Sigmoid colon (tissue), 7 donors: ENCODE measurements around the gene TRIM41. TPM values are rescaled to one million over a fixed set of nuclear protein-coding genes. Genes with fewer than 3 reads are reported as not detected.
"Not testable (repeated sequence)": the region's sequence is repeated elsewhere in the genome, so short reads cannot be mapped to it uniquely, and the experiment has no call there.

Experiments used
- DNase-seq: peaks from one replicate; pipeline ENCODE4 v3.0.0-alpha.2; 2019
- H3K27ac ChIP-seq, 4 donors: fragments of 200-600 bp; sonication (generic); one replicate each; pipeline ENCODE4 v1.5.1; 2016 to 2019; ENCODE audit warnings: mild to moderate bottlenecking in 1 of 4
- H3K27me3 ChIP-seq, 3 donors: fragments of 200-600 bp; sonication (generic); one replicate each; pipeline ENCODE4 v1.5.1; 2019; ENCODE audit warnings: mild to moderate bottlenecking in 1 of 3
- H3K36me3 ChIP-seq, 4 donors: fragments of 200-600 bp; sonication (generic); one replicate each; pipeline ENCODE4 v1.5.1; 2016 to 2019
- H3K4me1 ChIP-seq, 4 donors: fragments of 200-600 bp; sonication (generic); one replicate each; pipeline ENCODE4 v1.5.1; 2017 to 2019
- H3K4me3 ChIP-seq, 4 donors: fragments of 200-600 bp; sonication (generic); one replicate each; pipeline ENCODE4 v1.5.1; 2017 to 2019; ENCODE audit warnings: mild to moderate bottlenecking in 2 of 4, moderate library complexity in 1 of 4
- H3K9me3 ChIP-seq, 4 donors: fragments of 200-600 bp in 3 of 4; sonication (generic) in 3 of 4; one replicate each; pipeline versions ENCODE4 v1.5.1 to v1.6.1; 2013 to 2019
- CTCF ChIP-seq, 4 experiments: fragments of 450-650 bp in 3 of 4; fragments of 200-600 bp in 1 of 4; IDR thresholded peaks; one replicate each; pipeline ENCODE4 v1.5.1; 2016 to 2019; ENCODE audit warnings: antibody characterized with exemption in 4 of 4, mild to moderate bottlenecking in 3 of 4, moderate library complexity in 2 of 4
- EP300 ChIP-seq, 4 donors: sonication (generic); formaldehyde crosslinking; IDR thresholded peaks; one replicate each; pipeline ENCODE4 v1.6.1; 2017; ENCODE audit warnings: antibody characterized with exemption in 4 of 4
- POLR2A ChIP-seq, 2 donors: fragments of 450-650 bp; IDR thresholded peaks; one replicate each; pipeline ENCODE4 v1.6.1; 2016; ENCODE audit warnings: antibody characterized with exemption in 2 of 2, mild to moderate bottlenecking in 2 of 2, moderate library complexity in 2 of 2
- POLR2AphosphoS5 ChIP-seq, 4 donors: sonication (generic); formaldehyde crosslinking; IDR thresholded peaks; one replicate each; pipeline ENCODE4 v1.6.1; 2017; ENCODE audit warnings: antibody characterized with exemption in 4 of 4
- WGBS, 2 donors: extraction: QIAGEN DNeasy Blood & Tissue Kit; methylation state at CpG; one replicate each; pipeline ENCODE4 v1.1.7; 2013; 5-methylcytosine and 5-hydroxymethylcytosine counted together
- intact Hi-C: fragments of 100-400 bp; cut with DNase I; formaldehyde crosslinking; loops from one replicate; pipeline ENCODE4 v1.15.1; 2023
- polyA plus RNA-seq, 3 donors: library from polyadenylated mRNA; stranded (reverse); fragments of 200-250 nt; gene quantifications; one replicate each; pipeline ENCODE4 v1.2.3, GENCODE V29; 2013
- small RNA-seq, 3 donors: library from RNA; depleted of rRNA; stranded (forward); fragments of <200 nt; gene quantifications; one replicate each; pipeline ENCODE3, GENCODE V24; 2016
- total RNA-seq, 4 donors: library from RNA; depleted of rRNA; stranded (reverse); fragments of >200 nt; gene quantifications; one replicate each; pipeline ENCODE4 v1.1.0, GENCODE V29; 2016
- donor health status: healthy with polysubstance abuse.
- donor health status: Bipolar disorder and iron deficiency.
- donor health status: healthy.

The TRIM41 gene
- total and polyA plus RNA-seq, 7 donors = 8.2 to 25.3 (median 14.1) TPM

- Histone ChIP-seq H3K4me1 (no peaks in the 10 kb centered on the region), H3K27me3 (no peaks in the 10 kb centered on the region), H3K36me3 (no peaks in the 10 kb centered on the region), H3K9me3 (no peaks in the 10 kb centered on the region), H3K4me3 (no peak overlapping the region), H3K27ac (no peak overlapping the region)
- intact Hi-C loops = no loop called here
- 91 to 92% methylated on average over 18 of the region's 18 CpGs for WGBS, 2 donors
- no peak for DNase-seq
- TF ChIP-seq POLR2A (IDR thresholded peaks at IDR 0.05) (no peak), EP300 (IDR thresholded peaks at IDR 0.05) (no peak), POLR2AphosphoS5 (IDR thresholded peaks at IDR 0.05) (no peak), CTCF (IDR thresholded peaks at IDR 0.05) (no peak)
Observed at GRCh38 chr5:181281984-181282316, 58.9 kb downstream of the TRIM41 start.

- WGBS, 2 donors = 87 to 88% methylated on average over 16 of the region's 16 CpGs
- DNase-seq, H3K4me1 ChIP-seq, H3K4me3 ChIP-seq, H3K9me3 ChIP-seq, intact Hi-C loops, H3K27ac ChIP-seq, H3K27me3 ChIP-seq, H3K36me3 ChIP-seq: not testable (repeated sequence)
Observed at GRCh38 chr5:181282415-181282814, 59.3 kb downstream of the TRIM41 start.

GRCh38 chr5:181282874-181283273, 59.8 kb downstream of the TRIM41 start:
- no peak overlapping the region for H3K27ac ChIP-seq
- H3K9me3 ChIP-seq = no peaks in the 10 kb centered on the region
- TF ChIP-seq CTCF (IDR thresholded peaks at IDR 0.05) = no peak
- TF ChIP-seq POLR2AphosphoS5 (IDR thresholded peaks at IDR 0.05) = no peak
- no peak for TF ChIP-seq POLR2A (IDR thresholded peaks at IDR 0.05)
- TF ChIP-seq EP300 (IDR thresholded peaks at IDR 0.05) = no peak
- H3K4me3 ChIP-seq = no peak overlapping the region
- H3K4me1 ChIP-seq = no peaks in the 10 kb centered on the region
- no peaks in the 10 kb centered on the region for H3K36me3 ChIP-seq
- DNase-seq = no peak
- intact Hi-C loops = no loop called here
- WGBS, 2 donors = 90 to 91% methylated on average over 7 of the region's 7 CpGs
- no peaks in the 10 kb centered on the region for H3K27me3 ChIP-seq

GRCh38 chr5:181283347-181283746, 60.3 kb downstream of the TRIM41 start:
- no peak overlapping the region for H3K27ac ChIP-seq
- intact Hi-C loops = no loop called here
- no peak for TF ChIP-seq POLR2A (IDR thresholded peaks at IDR 0.05)
- TF ChIP-seq EP300 (IDR thresholded peaks at IDR 0.05) = no peak
- TF ChIP-seq POLR2AphosphoS5 (IDR thresholded peaks at IDR 0.05) = no peak
- TF ChIP-seq CTCF (IDR thresholded peaks at IDR 0.05) = no peak
- no peaks in the 10 kb centered on the region for H3K9me3 ChIP-seq
- no peak for DNase-seq
- no peaks in the 10 kb centered on the region for H3K36me3 ChIP-seq
- no peaks in the 10 kb centered on the region for H3K27me3 ChIP-seq
- 85 to 90% methylated on average over 13 of the region's 13 CpGs for WGBS, 2 donors
- H3K4me1 ChIP-seq = no peaks in the 10 kb centered on the region
- H3K4me3 ChIP-seq = no peak overlapping the region

GRCh38 chr5:181283841-181284755, 61.0 kb downstream of the TRIM41 start:
- WGBS, 2 donors = 72 to 73% methylated on average over 5 to 6 of the region's 6 CpGs
- DNase-seq, H3K4me1 ChIP-seq, intact Hi-C loops, H3K27me3 ChIP-seq, H3K9me3 ChIP-seq, H3K4me3 ChIP-seq, H3K36me3 ChIP-seq, H3K27ac ChIP-seq: not testable (repeated sequence)

Small RNA genes within 50 kb of the gene (small RNA-seq; reads per million reads assigned to genes)
- gene MIR4638 (0 reads per million in 3 donors), gene SNORD95 (0 reads per million in 3 donors), gene SNORD96A (0 reads per million in 3 donors)

Other genes starting within 250 kb of the TRIM41 start
- under 1 TPM in 1 of 4 donors, not detected in 3; 0.36 TPM for gene BTNL3, start 234.4 kb upstream of the TRIM41 start, total RNA-seq
- gene BTNL3, start 234.4 kb upstream of the TRIM41 start, polyA plus RNA-seq = 10 to 100 TPM; 18.0 to 25.6 (median 18.3) TPM
- 10 to 100 TPM in 1 of 4 donors, 1 to 10 TPM in 3; 4.2 to 34.9 (median 7.1) TPM for gene BTNL9, start 183.0 kb upstream of the TRIM41 start, total RNA-seq
- gene BTNL9, start 183.0 kb upstream of the TRIM41 start, polyA plus RNA-seq = 1 to 10 TPM in 2 of 3 donors, under 1 TPM in 1; 0.46 to 5.0 (median 1.8) TPM
- not detected for gene OR2V1, start 92.1 kb upstream of the TRIM41 start, total RNA-seq
- not detected for gene OR2V1, start 92.1 kb upstream of the TRIM41 start, polyA plus RNA-seq
- gene OR2V2, start 75.7 kb upstream of the TRIM41 start, total RNA-seq = not detected
- gene OR2V2, start 75.7 kb upstream of the TRIM41 start, polyA plus RNA-seq = not detected
- gene TRIM7, start 18.1 kb upstream of the TRIM41 start, total RNA-seq = 1 to 10 TPM in 3 of 4 donors, under 1 TPM in 1; 0.55 to 2.1 (median 1.1) TPM
- gene TRIM7, start 18.1 kb upstream of the TRIM41 start, polyA plus RNA-seq = 1 to 10 TPM in 2 of 3 donors, under 1 TPM in 1; 0.60 to 5.3 (median 3.2) TPM
- gene RACK1, start 20.6 kb downstream of the TRIM41 start, total RNA-seq = 1,000 to 10,000 TPM; 2,029 to 2,209 (median 2,163) TPM
- gene RACK1, start 20.6 kb downstream of the TRIM41 start, polyA plus RNA-seq = 1,000 to 10,000 TPM; 1,821 to 2,943 (median 2,181) TPM
- gene TRIM52, start 37.9 kb downstream of the TRIM41 start, total RNA-seq = 10 to 100 TPM in 3 of 4 donors, 1 to 10 TPM in 1; 7.1 to 26.9 (median 16.0) TPM
- gene TRIM52, start 37.9 kb downstream of the TRIM41 start, polyA plus RNA-seq = 1 to 10 TPM; 4.2 to 9.6 (median 5.8) TPM
- not detected for gene OR4F3, start 144.0 kb downstream of the TRIM41 start, total RNA-seq
- gene OR4F3, start 144.0 kb downstream of the TRIM41 start, polyA plus RNA-seq = not detected